ENCODE data around the gene NUP210. TPM values are rescaled to one million over a fixed set of nuclear protein-coding genes. Genes with fewer than 3 reads are reported as not detected.

The NUP210 gene
- total and polyA plus RNA-seq, 2 experiments from 2014 or later, result 6.7 to 8.4 TPM

DNA sequence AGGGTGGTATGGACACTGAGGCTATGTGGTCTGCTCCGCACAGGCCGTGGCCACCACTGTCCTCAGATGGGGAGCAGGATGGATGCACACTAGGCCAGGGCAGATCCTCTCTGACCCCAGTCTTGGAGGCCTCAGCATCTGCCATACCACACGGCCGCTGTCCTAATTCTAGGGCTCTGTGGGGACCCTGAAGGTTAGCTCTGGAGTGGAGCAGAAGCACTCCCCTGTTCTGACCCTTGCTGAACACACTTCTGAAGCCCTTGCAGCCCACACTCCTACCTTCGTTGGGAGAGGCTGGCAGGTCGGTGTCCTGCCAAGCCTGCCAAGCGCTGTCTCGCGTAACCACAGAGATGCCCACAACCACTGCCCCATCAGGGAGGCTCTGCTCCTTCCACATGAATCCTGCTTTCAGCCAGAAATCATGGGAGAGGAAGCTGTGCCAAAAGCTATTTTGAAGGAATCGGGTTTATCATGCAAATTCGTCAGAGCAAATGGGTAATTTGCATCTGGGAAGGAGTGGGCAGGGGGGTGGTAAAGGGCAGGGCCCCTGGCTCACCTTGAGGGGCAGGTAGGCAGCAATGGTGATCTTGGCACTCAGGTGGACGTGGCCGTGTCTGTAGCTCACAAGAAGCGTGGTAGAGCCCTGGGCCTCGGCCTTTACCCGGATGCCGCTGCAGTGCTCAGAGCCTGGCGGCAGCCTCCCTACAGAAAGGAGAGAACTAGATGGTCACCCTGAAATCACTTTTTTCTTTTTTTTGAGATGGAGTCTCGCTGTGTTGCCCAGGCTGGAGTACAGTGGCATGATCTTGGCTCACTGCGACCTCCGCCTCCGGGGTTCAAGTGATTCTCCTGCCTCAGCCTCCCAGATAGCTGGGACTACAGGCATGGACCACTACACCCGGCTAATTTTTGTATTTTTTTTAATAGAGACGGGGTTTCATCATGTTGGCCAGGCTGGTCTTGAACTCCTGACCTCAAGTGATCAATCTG, 54.4 kb downstream of the NUP210 start:
- no peaks in the 10 kb centered on the region for H3K27me3 ChIP-seq
- no peak overlapping the region for H2AFZ ChIP-seq
- 92% methylated on average over 24 of the region's 24 CpGs for WGBS (ENCODE audit: low lambda C conversion rate, missing lambda C conversion rate)
- H3K79me2 ChIP-seq, result no peaks in the 10 kb centered on the region
- no peak for TF ChIP-seq EZH2phosphoT487 (IDR thresholded peaks at IDR 0.05; ENCODE audit: low read depth, severe bottlenecking, unreplicated experiment)
- TF ChIP-seq EZH2 (IDR thresholded peaks at IDR 0.05; ENCODE audit: borderline replicate concordance), result no peak
- TF ChIP-seq, protein P1, sequence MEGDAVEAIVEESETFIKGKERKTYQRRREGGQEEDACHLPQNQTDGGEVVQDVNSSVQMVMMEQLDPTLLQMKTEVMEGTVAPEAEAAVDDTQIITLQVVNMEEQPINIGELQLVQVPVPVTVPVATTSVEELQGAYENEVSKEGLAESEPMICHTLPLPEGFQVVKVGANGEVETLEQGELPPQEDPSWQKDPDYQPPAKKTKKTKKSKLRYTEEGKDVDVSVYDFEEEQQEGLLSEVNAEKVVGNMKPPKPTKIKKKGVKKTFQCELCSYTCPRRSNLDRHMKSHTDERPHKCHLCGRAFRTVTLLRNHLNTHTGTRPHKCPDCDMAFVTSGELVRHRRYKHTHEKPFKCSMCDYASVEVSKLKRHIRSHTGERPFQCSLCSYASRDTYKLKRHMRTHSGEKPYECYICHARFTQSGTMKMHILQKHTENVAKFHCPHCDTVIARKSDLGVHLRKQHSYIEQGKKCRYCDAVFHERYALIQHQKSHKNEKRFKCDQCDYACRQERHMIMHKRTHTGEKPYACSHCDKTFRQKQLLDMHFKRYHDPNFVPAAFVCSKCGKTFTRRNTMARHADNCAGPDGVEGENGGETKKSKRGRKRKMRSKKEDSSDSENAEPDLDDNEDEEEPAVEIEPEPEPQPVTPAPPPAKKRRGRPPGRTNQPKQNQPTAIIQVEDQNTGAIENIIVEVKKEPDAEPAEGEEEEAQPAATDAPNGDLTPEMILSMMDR (IDR thresholded peaks at IDR 0.05; ENCODE audit: poor library complexity), result no peak
- H3K36me3 ChIP-seq (replicated peaks; ENCODE audit: insufficient read depth, low read depth), result no peaks in the 10 kb centered on the region
- no peaks in the 10 kb centered on the region for H4K20me1 ChIP-seq (ENCODE audit: insufficient read depth, poor library complexity, severe bottlenecking)
- H3K9me2 ChIP-seq (replicated peaks; ENCODE audit: insufficient read depth), result no peaks in the 10 kb centered on the region
- H3K4me3 ChIP-seq, result no peak overlapping the region
- no peak for DNase-seq (ENCODE audit: low spot score)
- no peak overlapping the region for H3K27ac ChIP-seq
- H3K9me3 ChIP-seq (ENCODE audit: low read depth), result no peaks in the 10 kb centered on the region
- no peak overlapping the region for H3K4me2 ChIP-seq
- H3K4me1 ChIP-seq (ENCODE audit: insufficient read depth), result peaks cover 5% of the 10 kb centered on the region

DNA sequence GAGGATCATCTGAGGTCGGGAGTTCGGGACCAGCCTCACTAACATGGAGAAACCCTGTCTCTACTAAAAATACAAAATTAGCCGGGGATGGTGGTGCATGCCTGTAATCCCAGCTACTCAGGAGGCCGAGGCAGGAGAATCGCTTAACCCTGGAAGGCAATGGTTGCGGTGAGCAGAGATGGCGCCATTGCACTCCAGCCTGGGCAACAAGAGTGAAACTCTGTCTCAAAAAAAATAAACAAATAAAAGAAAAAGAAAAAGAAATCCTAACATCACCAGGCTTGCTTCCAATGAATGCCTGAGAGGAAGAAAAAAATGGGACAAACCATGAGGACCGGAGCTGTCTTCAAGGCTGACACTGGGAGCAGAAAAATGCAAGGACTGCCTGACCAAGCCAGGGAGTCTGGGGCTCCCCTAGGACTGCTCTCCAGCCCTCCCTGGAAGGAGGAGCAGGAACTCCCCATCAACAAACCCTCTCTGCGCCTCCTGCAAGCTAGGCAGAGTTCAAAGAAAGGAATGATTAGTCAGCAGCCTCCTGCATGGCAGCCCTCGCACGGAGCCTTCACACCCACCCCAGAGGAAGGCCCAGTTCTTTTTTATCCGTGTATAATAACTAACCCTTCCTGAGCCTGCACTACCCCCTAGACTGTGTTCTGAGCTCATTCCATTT, 55.4 kb downstream of the NUP210 start:
- no peak overlapping the region for H3K27ac ChIP-seq
- H3K4me3 ChIP-seq, result no peak overlapping the region
- H3K36me3 ChIP-seq (replicated peaks; ENCODE audit: insufficient read depth, low read depth), result no peaks in the 10 kb centered on the region
- TF ChIP-seq EZH2 (IDR thresholded peaks at IDR 0.05; ENCODE audit: borderline replicate concordance), result no peak
- TF ChIP-seq, protein P1 (IDR thresholded peaks at IDR 0.05; ENCODE audit: poor library complexity), result peak; percentile 3
- no peak for DNase-seq (ENCODE audit: low spot score)
- H3K4me1 ChIP-seq (ENCODE audit: insufficient read depth), result peaks cover 5% of the 10 kb centered on the region
- no peaks in the 10 kb centered on the region for H3K9me2 ChIP-seq (replicated peaks; ENCODE audit: insufficient read depth)
- no peaks in the 10 kb centered on the region for H3K79me2 ChIP-seq
- no peaks in the 10 kb centered on the region for H3K27me3 ChIP-seq
- H3K4me2 ChIP-seq, result no peak overlapping the region
- H4K20me1 ChIP-seq (ENCODE audit: insufficient read depth, poor library complexity, severe bottlenecking), result no peaks in the 10 kb centered on the region
- no peaks in the 10 kb centered on the region for H3K9me3 ChIP-seq (ENCODE audit: low read depth)
- H2AFZ ChIP-seq, result no peak overlapping the region
- 81% methylated on average over 12 of the region's 12 CpGs for WGBS (ENCODE audit: low lambda C conversion rate, missing lambda C conversion rate)

DNA sequence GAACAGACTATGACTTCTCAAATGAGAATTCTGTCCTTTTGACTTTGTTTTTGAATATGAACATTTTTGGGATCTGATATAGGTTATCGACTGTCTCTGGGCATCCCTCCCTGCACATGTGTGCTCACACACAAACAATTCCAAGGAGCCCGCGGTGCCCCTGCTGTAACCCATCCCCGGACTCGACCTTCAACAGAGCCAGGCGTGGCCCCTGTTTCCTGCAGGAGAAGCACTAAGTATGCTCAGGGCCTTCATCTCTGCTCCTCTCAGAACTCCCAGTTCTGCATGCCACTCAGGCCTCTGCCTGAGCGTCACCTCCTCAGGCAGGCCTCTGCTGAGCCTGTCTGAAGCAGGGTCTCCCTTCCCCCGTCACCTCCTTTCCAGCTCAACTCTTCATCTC, 57.6 kb downstream of the NUP210 start:
- Histone ChIP-seq H3K9me2 (replicated peaks; ENCODE audit: insufficient read depth) (no peaks in the 10 kb centered on the region), H2AFZ (no peak overlapping the region), H3K27ac (no peak overlapping the region), H3K4me3 (no peak overlapping the region), H4K20me1 (ENCODE audit: insufficient read depth, poor library complexity, severe bottlenecking) (no peaks in the 10 kb centered on the region), H3K36me3 (replicated peaks; ENCODE audit: insufficient read depth, low read depth) (no peaks in the 10 kb centered on the region), H3K4me2 (no peak overlapping the region), H3K79me2 (no peaks in the 10 kb centered on the region), H3K9me3 (ENCODE audit: low read depth) (no peaks in the 10 kb centered on the region), H3K27me3 (no peaks in the 10 kb centered on the region), H3K4me1 (ENCODE audit: insufficient read depth) (peaks cover 5% of the 10 kb centered on the region)
- TF ChIP-seq EZH2phosphoT487 (IDR thresholded peaks at IDR 0.05; ENCODE audit: low read depth, severe bottlenecking, unreplicated experiment) (no peak), EZH2 (IDR thresholded peaks at IDR 0.05; ENCODE audit: borderline replicate concordance) (no peak)
- TF ChIP-seq, protein P1 (IDR thresholded peaks at IDR 0.05; ENCODE audit: poor library complexity), result no peak
- no peak for DNase-seq (ENCODE audit: low spot score)
- WGBS (ENCODE audit: low lambda C conversion rate, missing lambda C conversion rate), result 97% methylated on average over 8 of the region's 8 CpGs
